Globus pallidus (tissue), 1 donor: ENCODE results near the gene ACSM4.
"Not testable (repeated sequence)": the region's sequence is repeated elsewhere in the genome, so short reads cannot be mapped to it uniquely, and the experiment has no call there.

Experiments used
- DNase-seq: peaks from one replicate; pipeline ENCODE4 v3.0.0-alpha.2; 2015; ENCODE audit warnings: low spot score

Gene ACSM4, protein sequence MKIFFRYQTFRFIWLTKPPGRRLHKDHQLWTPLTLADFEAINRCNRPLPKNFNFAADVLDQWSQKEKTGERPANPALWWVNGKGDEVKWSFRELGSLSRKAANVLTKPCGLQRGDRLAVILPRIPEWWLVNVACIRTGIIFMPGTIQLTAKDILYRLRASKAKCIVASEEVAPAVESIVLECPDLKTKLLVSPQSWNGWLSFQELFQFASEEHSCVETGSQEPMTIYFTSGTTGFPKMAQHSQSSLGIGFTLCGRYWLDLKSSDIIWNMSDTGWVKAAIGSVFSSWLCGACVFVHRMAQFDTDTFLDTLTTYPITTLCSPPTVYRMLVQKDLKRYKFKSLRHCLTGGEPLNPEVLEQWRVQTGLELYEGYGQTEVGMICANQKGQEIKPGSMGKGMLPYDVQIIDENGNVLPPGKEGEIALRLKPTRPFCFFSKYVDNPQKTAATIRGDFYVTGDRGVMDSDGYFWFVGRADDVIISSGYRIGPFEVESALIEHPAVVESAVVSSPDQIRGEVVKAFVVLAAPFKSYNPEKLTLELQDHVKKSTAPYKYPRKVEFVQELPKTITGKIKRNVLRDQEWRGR

DNA sequence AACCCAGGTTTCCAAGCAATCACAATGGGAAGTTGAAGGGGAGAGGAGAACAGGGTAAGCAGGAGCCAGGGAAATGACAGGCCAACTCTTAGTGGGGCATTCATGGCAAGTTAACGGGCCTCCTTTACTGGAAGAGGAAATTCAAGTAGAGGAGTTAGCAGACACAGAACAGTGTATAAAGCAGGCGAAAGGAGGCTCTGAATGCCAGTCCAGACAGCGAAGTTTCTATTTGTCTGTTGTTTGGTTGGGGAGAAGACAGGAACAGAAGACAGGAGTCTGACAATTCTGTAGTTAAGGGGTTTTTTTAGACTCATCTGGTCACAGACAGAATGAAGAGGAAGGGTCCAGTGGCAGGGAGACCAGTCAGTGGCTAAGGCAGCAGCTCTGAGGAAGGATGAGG is at the start of gene ACSM4:
Gene ACSM4, plus strand, starts transcription at position 301 of the 400 bp plus-strand sequence. CDS start 260 bp downstream, outside the sequence.
- DNase-seq = no peak

DNA sequence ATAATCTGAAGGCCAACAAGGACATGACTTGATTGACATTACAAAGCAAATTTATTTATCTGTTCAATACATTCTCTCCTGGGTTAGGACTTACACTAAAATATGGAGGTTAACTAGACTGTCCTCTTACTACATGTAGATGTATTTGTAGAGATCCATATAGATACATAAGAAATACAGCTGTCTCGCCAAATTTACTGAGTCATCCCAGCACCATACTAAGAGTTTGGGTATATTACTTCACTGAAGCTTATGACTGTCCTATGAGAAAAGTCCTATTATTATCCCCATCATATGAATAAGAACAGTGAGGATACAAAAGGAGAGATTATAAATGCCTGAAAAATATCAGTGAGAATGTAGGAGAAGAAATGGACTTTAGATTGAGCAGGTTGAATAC is 44.8 kb upstream of the ACSM4 start:
- no peak for DNase-seq

DNA sequence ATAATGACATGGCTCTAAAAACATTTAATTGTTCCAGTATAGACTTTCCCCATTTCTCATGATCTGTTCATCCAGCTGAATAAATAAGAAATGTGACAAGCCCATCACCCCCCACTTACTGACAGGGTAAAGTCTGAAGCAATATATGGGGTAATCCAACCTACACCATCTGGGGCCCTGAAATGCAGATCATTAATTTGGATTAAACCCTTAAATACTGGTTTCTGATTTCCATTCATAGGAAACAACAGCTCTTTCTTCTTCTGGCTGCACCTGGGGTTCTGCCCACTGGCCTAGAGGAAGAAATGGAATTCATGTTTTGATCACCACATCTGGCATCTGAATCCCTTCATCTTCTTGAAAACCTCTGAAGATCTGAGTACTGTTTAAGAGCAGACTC is 39.3 kb upstream of the ACSM4 start:
- no peak for DNase-seq

DNA sequence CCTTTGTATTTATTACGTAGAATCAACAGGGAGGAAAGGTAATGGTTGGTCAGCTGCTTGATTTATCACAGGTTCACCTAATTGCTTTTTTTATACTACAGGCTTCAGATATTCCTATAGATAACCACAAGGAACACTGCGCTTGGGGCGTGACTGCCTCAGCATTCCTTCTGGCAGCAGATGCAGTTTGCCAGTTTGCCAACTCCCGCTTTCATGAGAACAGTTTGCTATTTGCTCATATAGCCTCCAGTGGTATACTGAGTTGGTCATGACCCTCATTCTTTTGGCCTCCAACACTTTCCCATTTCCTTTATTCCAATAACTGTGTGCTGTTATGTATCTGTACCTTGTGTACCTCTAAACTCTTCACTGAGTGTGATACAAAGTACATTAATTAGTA is 38.6 kb upstream of the ACSM4 start:
- no peak for DNase-seq

DNA sequence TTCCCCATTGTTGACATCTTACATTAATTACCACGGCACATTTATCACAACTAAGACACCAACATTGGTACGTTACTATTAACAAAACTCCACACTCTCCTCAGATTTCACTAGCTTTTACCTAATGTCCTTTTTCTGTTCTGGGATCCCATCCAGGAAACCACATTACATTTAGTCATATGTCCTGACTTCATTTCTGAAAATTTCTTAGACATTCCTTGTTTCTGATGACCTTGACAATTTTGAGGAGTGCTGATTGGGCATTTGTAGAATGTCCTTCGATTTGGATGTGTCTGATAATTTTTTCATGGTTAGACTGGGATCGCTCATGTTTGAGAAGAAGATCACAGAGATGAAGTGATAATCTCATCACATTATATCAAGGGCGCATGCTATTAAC is 34.6 kb upstream of the ACSM4 start:
- no peak for DNase-seq

DNA sequence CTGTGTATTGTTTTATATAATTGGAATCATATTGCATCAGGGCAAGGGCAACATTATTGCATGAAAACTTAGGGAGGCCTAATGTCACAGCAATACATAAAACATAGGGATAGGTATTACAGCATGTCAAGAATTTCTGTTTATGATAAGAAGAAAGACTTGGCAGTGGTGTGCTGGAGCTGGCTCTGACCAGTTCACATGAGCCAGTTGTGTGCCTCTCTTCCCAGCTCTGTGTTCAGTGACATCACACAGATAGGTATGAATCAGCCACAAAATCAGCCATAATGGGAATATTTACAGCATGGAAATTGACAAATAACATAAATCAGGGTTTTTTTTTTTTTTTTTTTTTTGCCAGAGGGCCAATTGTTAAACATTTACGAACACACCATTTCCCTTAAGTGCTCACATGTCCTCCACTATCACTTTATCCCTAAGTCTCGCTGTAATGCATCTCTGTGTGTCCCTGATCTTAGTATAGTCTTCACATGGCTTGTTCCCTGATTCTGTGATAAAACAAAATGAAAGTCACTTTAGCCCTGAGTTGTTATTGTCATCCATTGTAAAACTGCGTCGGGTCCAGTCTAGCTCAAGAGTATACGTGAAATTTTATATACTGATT is 31.9 kb upstream of the ACSM4 start:
- no peak for DNase-seq

DNA sequence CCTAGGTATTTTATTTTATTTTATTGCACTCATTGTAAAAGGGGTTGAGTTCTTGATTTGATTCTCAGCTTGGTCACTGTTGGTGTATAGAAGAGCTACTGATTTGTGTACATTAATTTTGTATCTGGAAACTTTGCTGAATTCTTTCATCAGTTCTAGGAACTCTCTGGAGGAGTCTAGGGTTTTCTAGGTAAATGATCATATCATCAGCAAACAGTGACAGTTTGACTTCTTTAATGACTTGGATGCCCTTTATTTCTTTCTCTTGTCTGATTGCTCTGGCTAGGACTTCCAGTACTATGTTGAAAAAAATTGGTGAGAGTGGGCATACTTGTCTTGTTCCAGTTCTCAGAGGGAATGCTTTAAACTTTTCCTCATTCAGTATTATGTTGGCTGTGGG is 28.4 kb upstream of the ACSM4 start:
- not testable (repeated sequence) for DNase-seq

DNA sequence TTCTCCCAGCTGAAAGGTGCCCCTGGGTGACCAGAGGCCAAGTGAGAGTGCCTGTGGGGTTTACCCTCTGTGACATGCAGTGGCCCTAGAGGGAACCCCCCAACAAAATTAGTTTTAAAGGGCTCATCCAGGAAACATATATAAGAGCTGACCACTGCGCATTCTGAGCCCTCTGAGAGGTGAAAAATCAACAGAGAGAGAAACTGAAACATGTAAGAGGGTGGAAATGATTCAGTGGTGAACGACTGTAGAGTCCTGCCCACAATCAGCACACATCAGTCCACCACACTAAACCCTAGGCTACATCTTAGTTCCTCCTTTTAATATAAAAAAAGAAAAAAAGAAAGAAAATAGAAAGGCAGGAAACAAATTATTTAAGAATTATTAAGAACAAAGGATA is 21.0 kb upstream of the ACSM4 start:
- DNase-seq = no peak

DNA sequence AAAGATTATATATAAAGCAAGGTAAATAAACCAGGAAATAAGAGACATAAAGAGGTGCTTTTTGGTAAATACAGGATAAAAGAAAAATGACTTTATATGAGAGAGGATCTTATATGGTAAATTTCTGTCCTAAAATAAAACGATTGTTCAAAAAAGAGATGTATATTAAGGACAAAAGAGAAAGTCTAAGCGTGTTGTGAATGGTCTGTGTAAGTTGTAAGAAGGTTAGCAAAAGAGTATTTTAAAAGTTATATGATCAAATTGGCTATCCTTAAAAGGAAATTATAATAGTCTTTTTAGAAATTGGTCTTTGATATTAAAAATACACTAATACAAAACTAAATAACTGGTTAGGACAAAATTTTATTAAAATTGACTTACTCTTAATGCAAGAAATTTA is 14.1 kb upstream of the ACSM4 start:
- no peak for DNase-seq

DNA sequence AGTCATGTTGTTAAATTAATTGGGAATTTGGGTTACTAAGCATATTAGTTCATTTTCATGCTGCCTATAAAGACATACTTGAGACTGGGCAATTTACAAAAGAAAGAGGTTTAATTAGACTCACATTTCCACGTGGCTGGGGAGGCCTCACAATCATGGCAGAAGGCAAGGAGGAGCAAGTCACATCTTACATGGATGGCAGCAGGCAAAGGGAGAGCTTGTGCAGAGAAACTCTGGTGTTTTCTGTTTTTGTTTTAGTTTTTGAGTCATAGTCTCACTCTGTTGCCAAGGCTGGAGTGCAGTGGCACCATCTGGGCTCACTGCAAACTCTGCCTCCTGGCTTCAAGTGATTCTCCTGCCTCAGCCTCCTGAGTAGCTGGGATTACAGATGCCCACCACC is 13.3 kb upstream of the ACSM4 start:
- not testable (repeated sequence) for DNase-seq

DNA sequence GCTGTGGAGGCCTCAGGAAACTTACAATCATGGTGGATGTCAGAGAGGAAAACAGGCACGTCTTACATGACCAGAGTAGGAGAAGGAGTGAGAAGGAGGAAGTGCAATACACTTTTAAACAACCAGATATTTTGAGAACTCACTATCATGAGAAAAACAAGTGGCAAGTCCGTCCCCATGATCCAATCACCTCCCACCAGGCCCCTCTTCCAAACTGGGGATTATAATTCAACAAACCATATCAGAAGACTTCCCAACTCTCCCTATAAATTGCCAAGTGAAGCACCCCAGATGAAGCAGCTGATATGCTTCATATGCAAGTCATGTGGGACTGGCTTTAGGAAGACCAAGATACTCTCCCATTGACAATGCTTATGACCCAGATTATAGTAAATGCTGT is 11.6 kb upstream of the ACSM4 start:
- no peak for DNase-seq

DNA sequence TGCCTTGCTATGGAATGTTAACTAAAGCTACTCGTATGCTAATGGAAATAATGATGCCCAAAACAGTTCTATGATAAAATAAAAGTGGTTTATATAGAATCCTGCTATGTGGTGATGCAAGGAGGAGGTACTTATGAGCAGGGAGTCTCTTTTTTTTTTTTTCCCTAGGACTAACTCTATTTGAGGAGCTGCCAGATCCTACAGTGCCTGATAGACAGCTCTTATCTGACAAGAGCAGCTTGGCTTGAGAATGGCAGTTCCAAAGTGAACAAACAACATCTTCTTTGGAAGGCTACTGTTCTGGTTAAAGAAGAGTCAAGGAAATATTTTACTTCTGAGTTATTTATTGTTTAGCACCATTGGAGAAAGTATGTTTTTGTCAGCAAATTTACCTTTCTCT is 10.2 kb upstream of the ACSM4 start:
- no peak for DNase-seq

DNA sequence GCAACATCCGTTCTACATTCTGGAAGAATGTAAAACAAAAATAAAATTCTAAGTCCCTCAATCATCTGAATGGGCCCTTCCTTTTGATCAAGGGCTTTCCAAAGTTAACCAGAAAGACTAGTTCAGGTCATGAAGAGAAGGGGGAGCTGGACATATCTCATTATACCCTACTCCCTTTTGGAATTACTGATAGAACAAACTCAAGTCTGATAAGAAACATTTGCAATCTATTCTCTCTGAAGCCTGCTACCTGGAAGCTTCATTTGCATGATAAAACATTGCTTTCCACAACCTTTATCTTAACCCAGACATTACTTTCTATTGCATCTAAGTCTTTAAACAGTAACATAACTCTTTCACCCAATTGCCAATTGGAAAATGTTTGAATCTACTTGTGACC is 8.3 kb upstream of the ACSM4 start:
- no peak for DNase-seq

DNA sequence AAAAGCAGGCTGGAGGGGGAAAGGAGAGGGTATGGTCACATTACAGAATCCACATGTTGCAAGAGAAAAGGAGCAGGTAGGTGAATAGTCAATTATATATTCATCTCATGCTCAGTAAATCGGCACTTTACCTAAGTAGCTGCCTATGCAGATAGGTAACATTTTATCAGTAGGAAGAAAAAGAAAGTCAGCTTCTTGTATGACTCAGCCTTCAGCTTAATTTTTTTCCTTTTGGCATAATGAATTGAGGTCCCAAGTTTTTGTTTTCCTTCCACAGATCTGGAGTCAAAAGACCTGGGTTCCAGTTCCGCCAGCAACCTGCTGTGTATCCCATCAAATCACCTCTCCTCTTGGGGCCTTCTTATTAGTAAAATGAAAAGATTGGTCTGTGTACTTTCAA is 6.0 kb upstream of the ACSM4 start:
- DNase-seq = no peak

DNA sequence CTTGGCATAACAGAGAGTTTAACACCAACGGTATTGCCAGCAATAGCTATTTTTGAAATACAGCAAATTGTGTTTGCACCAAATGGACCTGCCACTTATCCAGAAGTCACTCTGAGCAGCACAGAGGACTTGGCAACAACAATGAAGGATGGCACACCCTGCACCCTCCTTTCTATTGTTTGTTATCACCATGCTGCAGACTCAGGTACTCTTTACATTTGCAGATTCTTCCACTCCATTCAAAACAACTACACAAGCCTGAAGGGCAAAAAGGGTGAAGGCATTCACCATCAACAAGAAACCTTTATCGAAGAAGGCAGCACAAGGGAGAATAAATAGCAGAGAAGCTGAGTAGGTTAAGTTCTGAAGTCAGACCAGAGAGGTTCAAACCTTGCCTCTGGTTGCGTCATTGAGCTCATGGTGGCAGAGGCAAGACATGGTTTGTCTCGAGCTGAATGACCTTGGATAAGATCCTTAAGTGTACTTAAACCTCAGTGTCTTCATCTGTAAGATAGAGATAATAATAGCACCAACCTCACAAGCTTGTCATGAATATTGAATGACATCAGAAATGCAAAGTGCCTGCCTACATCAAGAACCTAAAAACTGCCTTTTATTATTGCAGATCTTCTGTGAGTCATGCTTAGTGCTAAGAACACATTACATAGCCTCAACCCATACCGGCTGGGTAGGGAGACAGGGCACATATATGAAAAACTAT is 1.4 kb upstream of the ACSM4 start:
- no peak for DNase-seq

DNA sequence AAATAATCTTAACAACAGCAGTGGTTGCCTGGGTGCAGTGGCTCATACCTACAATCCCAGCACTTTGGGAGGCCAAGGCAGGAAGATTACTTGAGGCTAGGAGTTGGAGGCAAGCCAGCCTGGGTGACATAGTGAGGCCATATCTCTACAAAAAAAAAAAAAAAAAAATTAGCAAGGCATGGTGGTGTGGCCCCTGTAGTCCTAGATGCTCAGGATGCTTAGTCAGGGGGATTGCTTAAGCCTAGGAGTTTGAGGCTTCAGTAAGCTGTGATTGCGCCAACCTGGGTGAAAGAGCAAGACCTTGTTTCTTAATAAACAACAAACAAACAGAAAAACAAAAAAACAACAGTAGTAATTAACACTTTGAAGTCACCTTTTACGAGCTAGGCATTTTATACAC is 642 bp upstream of the ACSM4 start:
- DNase-seq = no peak

DNA sequence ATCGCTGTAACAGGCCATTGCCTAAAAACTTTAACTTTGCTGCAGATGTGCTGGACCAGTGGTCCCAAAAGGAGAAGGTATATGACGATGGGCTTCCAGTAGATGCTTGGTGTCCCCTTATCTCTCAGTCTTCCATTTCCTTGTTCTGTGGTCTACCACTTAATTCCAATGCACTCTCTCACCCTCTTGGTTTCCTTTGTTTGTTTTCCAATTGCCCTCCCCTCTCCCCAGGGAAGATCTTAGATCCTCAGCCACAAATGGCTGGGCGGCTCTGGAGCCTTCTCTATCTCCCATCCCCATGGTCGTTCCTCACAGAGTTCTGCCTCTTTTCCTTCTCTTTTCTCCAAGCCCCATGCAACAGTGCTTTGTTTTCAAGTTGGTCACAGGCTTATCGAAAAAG is 584 bp downstream of the ACSM4 start:
- no peak for DNase-seq

DNA sequence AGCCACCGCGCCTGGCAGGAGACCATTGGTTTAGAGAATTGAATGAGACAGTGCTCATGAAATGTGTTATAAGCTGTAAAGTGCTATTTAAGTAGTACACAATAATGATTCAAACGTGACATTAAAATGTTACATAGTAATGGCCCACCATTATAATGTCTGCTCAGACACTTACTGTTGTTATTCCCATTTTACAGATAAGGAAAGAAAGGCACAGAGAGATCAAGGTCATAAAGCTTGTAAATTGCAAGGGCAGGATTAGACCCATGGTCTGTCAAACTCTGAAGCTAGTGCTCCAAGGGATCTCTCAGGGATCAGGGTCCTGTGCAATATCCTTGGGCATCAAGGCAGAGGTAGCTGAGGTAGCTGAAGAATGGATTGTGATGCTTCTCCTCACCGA is 6.2 kb downstream of the ACSM4 start:
- DNase-seq = no peak

DNA sequence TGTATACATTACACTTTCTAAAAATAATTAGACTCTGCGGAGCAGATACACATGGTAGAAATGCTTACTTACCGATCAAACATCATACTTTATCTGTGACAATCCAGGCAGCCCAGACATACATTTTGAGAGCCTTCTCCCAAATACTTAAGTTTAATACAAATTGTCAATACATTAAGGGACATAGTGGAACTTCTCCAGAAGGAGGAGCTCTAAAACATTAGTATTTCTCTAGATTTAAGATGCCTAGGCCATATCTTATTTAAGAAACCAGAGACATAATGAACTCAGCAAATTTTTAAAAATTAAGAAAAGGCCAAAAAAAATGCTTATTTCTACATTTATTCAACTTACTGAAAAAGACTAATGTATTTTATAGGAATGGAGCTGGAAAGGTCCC is 16.1 kb downstream of the ACSM4 start:
- DNase-seq = no peak

DNA sequence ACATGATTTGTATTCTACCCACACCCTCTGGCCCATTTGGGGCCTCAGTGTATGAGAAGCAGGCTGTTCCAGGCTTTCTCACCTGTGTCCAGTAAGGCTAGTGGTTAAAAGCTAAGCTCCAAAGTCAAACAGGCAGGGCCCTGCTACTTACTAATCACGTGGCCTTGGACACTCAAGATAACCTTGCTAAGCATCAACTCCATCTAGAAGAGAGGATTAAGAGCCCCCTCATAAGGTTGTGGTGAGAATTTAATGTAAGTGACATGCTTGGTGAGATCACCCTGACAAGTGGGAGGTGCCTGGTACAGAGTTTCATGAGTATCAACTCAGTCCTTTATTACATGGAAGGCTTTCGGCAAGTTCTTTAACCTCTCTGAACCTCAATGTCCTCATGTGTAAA is 17.8 kb downstream of the ACSM4 start:
- no peak for DNase-seq

DNA sequence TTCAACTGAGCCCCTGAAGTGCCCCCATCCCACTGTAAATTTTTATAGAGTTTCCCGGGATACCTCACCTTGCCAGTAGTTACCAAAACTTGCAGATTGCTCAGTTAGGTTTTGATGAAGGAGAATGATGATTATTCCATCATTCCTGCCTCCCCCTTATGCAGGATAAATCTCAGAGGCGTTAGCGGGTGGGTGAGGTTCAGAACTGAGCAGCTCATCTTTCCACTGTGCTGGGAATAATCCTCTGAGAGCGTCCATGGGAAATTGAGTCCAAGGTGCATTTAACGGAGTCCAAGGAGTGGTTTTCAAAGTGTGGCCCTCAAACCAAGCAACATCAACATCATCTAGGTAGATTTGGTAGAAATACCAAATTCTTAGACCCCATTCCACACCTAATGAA is 18.7 kb downstream of the ACSM4 start:
- no peak for DNase-seq

DNA sequence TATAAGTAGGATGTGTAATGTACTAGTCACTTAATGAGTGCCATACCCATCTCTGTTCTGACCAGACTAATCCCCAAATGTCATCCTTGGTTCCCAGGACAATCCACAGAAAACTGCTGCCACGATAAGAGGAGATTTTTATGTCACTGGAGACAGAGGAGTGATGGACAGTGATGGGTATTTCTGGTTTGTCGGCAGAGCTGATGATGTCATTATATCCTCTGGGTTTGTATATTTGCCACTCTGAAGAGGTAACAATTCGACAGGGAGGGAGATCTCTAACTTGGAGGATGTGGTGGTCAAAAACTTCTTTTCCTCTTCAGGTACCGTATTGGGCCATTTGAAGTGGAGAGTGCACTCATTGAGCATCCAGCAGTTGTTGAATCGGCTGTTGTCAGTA is 20.3 kb downstream of the ACSM4 start:
- DNase-seq = no peak

DNA sequence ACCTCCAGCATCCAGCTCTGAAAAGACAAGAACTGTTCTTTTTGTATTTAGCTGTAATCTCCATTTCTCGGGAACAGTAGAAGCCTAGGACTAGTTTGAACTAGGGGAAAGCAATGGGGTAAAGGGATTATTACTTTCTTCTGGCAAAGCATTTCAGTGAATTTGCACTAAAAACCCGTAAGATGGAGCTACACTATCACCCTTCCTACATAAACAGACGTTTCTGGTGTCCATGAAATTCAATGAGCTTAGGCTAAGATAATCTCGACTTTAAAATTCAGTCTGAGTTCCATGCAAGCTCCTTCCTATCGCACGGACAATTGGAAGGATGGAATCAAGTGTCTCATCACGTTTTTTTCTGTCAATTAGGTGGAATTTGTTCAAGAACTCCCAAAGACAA is 24.0 kb downstream of the ACSM4 start:
- DNase-seq = no peak
